LNCaP clone FGC (cell line): Measurements from ENCODE around the gene C1orf216.

Experiments
- DNase-seq: peaks from one replicate; pipeline ENCODE4 v3.0.0-alpha.2; 2011; ENCODE audit warnings: low read depth
- H3K4me3 ChIP-seq: 2 replicates; pipeline ENCODE4 v1.5.1; 2011; ENCODE audit warnings: mild to moderate bottlenecking, low read depth, low read length, control low read depth
- TF ChIP-seq, protein P1 (sequence below): IDR thresholded peaks from 2 replicates; pipeline ENCODE4 v1.5.1; 2012; ENCODE audit warnings: mild to moderate bottlenecking; ENCODE audit not compliant: control insufficient read depth, insufficient read depth; ENCODE audit errors: extremely low read depth

Gene C1orf216

GRCh38 chr1:35683012-35683411 lies 35.7 kb downstream of the C1orf216 start:
- TF ChIP-seq, protein P1, sequence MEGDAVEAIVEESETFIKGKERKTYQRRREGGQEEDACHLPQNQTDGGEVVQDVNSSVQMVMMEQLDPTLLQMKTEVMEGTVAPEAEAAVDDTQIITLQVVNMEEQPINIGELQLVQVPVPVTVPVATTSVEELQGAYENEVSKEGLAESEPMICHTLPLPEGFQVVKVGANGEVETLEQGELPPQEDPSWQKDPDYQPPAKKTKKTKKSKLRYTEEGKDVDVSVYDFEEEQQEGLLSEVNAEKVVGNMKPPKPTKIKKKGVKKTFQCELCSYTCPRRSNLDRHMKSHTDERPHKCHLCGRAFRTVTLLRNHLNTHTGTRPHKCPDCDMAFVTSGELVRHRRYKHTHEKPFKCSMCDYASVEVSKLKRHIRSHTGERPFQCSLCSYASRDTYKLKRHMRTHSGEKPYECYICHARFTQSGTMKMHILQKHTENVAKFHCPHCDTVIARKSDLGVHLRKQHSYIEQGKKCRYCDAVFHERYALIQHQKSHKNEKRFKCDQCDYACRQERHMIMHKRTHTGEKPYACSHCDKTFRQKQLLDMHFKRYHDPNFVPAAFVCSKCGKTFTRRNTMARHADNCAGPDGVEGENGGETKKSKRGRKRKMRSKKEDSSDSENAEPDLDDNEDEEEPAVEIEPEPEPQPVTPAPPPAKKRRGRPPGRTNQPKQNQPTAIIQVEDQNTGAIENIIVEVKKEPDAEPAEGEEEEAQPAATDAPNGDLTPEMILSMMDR = no peak
- no peak for DNase-seq
- no peak overlapping the region for H3K4me3 ChIP-seq

GRCh38 chr1:35680271-35680670 lies 38.4 kb downstream of the C1orf216 start:
- no peak for DNase-seq
- TF ChIP-seq, protein P1 = no peak
- no peak overlapping the region for H3K4me3 ChIP-seq

GRCh38 chr1:35675773-35676172 lies 42.9 kb downstream of the C1orf216 start:
- DNase-seq = no peak
- H3K4me3 ChIP-seq = no peak overlapping the region
- TF ChIP-seq, protein P1 = no peak

GRCh38 chr1:35674111-35674510 lies 44.6 kb downstream of the C1orf216 start:
- DNase-seq = no peak
- no peak overlapping the region for H3K4me3 ChIP-seq
- TF ChIP-seq, protein P1 = no peak

DNA sequence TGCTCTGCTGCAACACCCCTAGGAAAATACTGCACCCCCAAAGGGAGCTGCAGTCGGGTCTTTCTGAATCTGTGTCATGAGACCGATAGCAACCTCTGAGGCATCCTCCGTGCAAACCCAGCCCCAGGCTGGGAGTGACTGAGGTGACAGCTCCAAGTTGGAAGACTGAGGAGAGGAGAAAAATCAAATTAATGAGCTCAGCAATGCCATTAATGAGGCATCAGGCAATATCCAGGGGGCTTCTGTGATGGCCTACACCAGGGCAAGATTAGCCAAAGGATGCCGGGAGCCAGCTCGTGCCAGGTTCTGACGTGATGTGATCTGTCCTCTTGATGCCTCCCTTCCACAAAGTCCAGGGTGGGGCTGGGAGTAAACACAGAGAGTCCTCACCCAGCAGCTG lies 46.6 kb downstream of the C1orf216 start:
- TF ChIP-seq, protein P1 = no peak
- no peak for DNase-seq
- no peak overlapping the region for H3K4me3 ChIP-seq

DNA sequence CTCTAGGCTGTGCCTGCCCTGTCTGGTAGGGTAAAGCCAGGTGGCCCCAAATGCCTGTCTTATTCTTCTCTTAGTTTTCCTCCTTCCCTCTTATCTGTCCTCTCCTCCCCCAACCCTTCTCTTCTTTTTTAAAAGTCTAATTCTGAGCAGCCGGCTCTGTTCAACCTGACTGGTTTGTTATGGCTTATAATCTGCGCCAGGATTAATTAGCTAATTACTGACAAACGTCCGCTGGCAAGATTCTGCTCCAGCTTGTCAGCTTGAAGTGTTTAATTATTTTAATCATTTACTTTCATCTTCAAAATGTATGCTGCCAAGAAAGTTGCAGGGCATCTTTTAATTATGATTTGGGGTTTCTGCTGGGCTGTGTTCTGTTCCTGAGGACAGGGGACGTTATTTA lies 50.2 kb downstream of the C1orf216 start:
- no peak for DNase-seq
- no peak overlapping the region for H3K4me3 ChIP-seq
- TF ChIP-seq, protein P1 = no peak

GRCh38 chr1:35666916-35667315 lies 51.8 kb downstream of the C1orf216 start:
- no peak overlapping the region for H3K4me3 ChIP-seq
- no peak for DNase-seq
- TF ChIP-seq, protein P1 = no peak
